ENCODE results near the gene MYH14.

Gene MYH14

GRCh38 chr19:50195224-50195623 lies 8.2 kb upstream of the MYH14 start:
- DNase-seq: no peak

- no peak for DNase-seq
These were observed 7.0 kb upstream of the MYH14 start for GRCh38 chr19:50196322-50196932.

GRCh38 chr19:50197348-50197747 lies 6.1 kb upstream of the MYH14 start:
- DNase-seq: peak; percentile 30

GRCh38 chr19:50198431-50199258 lies 4.8 kb upstream of the MYH14 start:
- no peak for DNase-seq

- DNase-seq: no peak
These were observed 4.2 kb upstream of the MYH14 start for GRCh38 chr19:50199259-50199555.

GRCh38 chr19:50202386-50202785 lies 1.0 kb upstream of the MYH14 start:
- DNase-seq: no peak

- DNase-seq: no peak
These were observed 501 bp upstream of the MYH14 start for GRCh38 chr19:50202962-50203280.

GRCh38 chr19:50204081-50204428 lies 633 bp downstream of the MYH14 start:
- DNase-seq: no peak

- no peak for DNase-seq
These were observed 1.6 kb downstream of the MYH14 start for GRCh38 chr19:50204811-50205675.

- DNase-seq: no peak
These were observed 2.3 kb downstream of the MYH14 start for GRCh38 chr19:50205681-50206138.

GRCh38 chr19:50206191-50206590 lies 2.8 kb downstream of the MYH14 start:
- no peak for DNase-seq

GRCh38 chr19:50207730-50208129 lies 4.3 kb downstream of the MYH14 start:
- no peak for DNase-seq

- DNase-seq: no peak
These were observed 5.7 kb downstream of the MYH14 start for GRCh38 chr19:50209131-50209530.

- no peak for DNase-seq
These were observed 7.0 kb downstream of the MYH14 start for GRCh38 chr19:50210425-50210824.

- DNase-seq: no peak
These were observed 10.5 kb downstream of the MYH14 start for GRCh38 chr19:50213925-50214324.

- DNase-seq: no peak
These were observed 11.5 kb downstream of the MYH14 start for GRCh38 chr19:50214699-50215543.

- DNase-seq: no peak
These were observed 12.4 kb downstream of the MYH14 start for GRCh38 chr19:50215820-50216219.

GRCh38 chr19:50221087-50221486 lies 17.7 kb downstream of the MYH14 start:
- no peak for DNase-seq

- DNase-seq: no peak
These were observed 19.4 kb downstream of the MYH14 start for GRCh38 chr19:50222691-50223438.

- DNase-seq: no peak
These were observed 20.0 kb downstream of the MYH14 start for GRCh38 chr19:50223439-50223716.

- no peak for DNase-seq
These were observed 21.7 kb downstream of the MYH14 start for GRCh38 chr19:50224986-50225747.

GRCh38 chr19:50226536-50226935 lies 23.1 kb downstream of the MYH14 start:
- DNase-seq: no peak
